GM21360 (cell line): ENCODE measurements around the gene PAPPA2.
A peak's percentile ranks its signal among the peaks of the same experiment; 100 is the strongest.

Experiments
- ATAC-seq: cut with Tn5 transposase; IDR thresholded peaks from one replicate; pipeline ENCODE4 v1.9.1; 2021; ENCODE audit warnings: mild to moderate bottlenecking, moderate library complexity; ENCODE audit not compliant: unreplicated experiment

PAPPA2 gene

DNA sequence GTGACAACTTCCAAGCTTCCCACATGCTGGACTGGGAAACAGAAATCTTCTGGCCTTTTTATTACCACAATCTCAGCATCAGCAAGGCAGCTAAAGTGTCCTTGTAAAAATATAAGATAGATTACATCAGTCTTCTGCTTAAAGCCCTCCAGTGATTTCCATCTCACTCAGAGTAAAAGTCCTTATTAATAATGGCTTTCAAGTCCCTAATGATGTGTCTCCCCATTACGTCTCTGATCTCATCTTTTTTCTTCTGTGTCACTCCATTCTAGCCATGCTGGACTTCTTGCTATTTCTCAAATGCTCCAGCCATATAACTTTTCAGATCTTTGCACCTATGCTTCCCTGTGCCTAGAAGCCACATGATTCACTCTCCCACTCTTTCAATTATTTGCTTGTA lies 22.1 kb downstream of the PAPPA2 start:
- no peak for ATAC-seq

DNA sequence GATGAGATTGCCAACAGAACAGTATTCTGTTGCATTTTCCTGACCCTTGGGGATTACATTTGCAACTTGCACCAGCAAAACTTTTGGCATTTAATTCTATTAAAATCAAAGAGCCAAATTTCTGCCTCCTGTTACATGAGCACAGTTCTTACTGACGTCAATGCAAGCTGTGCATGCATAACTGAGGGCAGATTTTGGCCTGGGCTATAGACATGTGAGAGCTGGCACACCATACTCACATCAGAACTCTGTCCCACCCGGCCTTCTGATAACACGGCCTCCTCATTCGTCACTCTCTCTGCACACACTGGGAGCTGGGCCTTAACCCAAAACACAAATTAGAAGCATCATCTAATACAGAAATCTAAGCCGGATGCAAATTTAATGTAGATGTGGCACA lies 31.5 kb downstream of the PAPPA2 start:
- ATAC-seq = no peak

- no peak for ATAC-seq
Measured at GRCh38 chr1:176499671-176500070, 36.7 kb downstream of the PAPPA2 start.

- ATAC-seq = no peak
Measured at GRCh38 chr1:176501599-176501998, 38.6 kb downstream of the PAPPA2 start.

GRCh38 chr1:176504848-176505553 lies 42.0 kb downstream of the PAPPA2 start:
- ATAC-seq = no peak

DNA sequence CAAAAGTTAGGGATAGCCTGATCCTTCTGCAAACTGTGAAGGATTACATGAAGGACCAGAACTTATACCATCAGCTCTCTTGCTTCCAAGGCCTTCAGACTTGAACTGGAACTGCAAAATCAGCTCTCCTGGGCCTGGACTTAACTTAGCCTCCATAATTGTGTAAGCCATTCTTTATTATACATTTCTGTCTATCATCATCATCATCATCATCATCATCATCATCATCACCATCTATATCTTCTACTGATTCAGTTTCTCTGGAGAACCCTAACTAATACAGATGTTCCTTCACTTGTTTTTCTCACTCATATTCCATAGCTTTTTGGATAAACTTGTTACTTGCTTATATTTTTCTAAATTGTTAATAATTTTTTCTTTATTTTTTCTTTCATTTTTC lies 50.0 kb downstream of the PAPPA2 start:
- ATAC-seq = no peak

- ATAC-seq = no peak
Measured at GRCh38 chr1:176515310-176515709, 52.3 kb downstream of the PAPPA2 start.

DNA sequence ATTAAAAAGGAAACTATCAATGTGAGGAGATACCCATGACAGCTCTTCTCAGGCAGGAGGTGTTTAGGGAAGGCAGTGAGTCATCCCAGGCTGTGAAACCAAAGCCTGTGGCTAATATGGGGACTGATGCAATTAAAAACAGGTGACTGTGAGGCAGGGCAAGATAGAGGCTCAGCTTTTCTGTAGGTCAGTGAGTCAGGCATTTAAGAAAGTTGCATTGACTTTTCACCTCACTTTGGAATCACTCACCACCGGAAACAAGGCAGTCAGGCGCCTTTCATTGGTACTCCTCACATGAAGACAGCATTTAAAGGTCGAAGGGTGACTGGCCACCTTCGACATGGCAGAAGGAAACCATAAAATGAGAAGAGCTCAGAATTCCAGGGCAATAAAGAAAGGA lies 54.5 kb downstream of the PAPPA2 start:
- peak; percentile 90 for ATAC-seq

- no peak for ATAC-seq
Measured at GRCh38 chr1:176521211-176521610, 58.2 kb downstream of the PAPPA2 start.

DNA sequence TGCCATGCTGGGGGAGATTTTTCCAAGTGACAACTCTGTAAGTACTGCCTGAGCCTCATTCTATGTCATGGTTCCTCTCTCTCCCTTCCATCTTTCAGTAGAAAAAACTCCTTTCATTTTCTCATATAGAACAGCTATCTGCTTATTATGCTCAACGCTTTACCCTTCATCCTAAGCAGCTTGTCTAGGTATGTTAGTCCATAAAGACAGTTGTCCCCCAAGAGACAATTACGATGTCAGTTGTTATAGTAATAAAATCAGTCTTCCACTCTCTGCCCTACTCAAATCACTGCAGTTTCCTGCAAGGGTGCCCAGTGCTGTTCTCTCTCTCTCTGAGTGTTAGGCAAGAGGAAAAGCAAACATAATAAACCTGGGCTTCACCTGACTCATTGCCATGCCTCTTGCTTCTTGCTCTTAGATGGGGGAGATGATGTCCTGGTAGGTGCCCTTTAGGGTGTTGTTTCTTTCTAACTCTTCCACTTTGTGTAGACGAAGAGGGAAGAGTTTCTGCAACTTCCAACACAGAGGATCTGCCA lies 59.4 kb downstream of the PAPPA2 start:
- ATAC-seq = no peak

GRCh38 chr1:176529395-176530090 lies 66.6 kb downstream of the PAPPA2 start:
- no peak for ATAC-seq

GRCh38 chr1:176531036-176531435 lies 68.1 kb downstream of the PAPPA2 start:
- no peak for ATAC-seq

DNA sequence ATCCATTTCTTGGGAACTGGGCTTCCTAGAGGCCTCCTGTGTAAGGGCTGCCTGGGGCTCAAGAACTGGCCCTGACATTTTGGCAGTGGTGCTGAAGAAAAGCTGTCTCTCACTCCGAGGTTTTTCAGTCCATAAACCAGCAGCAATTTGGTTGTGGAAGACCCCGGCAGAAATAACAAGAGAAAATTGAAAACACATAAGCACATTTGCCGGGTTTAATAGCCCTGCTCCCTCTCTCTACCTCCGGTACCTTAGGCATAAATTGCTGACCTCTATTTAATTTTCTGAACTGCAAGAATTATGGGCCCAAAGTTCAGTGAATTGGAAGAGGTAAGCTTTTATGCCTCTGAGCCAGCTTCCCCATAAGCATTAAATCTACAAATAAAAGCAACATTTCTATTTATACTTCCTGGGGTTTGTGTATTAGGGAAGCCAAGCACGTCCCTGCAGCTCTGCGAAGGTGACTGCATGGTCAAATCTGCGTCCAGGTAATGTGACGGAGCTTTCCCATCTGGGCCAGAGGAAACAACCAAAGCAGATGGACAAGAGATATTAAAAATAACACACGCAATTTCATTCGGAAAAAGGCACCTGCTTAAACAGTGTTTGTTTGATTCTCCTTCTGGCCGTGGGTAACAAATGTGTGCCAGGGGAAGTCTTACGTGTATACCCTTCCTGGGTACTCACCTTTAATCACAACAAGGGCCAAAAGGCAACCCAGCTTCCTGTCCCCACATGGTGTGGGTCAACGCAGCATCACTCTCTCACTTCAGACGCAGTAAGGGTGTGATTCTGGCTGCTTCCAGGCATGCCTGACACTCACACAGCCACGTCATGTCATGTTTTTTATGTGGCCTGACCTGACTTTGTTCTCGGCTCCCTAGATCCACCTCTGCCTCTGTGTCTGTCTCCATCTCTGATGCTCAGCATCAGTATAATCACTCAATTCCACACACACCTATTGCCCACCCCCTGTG lies 69.2 kb downstream of the PAPPA2 start:
- ATAC-seq = no peak

DNA sequence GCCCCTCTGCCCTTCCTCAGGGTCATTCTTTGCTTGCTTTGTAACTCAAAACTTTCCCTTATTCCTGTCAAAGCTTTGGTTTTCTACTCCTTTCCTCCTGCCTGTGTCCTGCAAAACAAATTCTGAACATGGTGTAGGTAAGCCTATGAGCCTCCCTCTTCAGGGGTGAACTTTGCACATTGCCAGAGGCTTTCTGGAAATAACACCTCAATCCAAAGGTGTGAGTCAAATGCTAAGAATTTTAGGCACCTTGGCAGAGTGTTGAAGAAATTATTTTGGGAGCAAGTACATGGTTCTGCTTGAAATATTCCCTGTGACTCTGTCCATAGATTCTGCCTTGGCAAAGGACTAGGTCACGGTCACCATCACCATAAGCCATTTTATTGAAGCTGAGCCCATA lies 70.0 kb downstream of the PAPPA2 start:
- no peak for ATAC-seq

- ATAC-seq = no peak
Measured at GRCh38 chr1:176536588-176536987, 73.6 kb downstream of the PAPPA2 start.

- no peak for ATAC-seq
Measured at GRCh38 chr1:176539018-176539417, 76.0 kb downstream of the PAPPA2 start.

DNA sequence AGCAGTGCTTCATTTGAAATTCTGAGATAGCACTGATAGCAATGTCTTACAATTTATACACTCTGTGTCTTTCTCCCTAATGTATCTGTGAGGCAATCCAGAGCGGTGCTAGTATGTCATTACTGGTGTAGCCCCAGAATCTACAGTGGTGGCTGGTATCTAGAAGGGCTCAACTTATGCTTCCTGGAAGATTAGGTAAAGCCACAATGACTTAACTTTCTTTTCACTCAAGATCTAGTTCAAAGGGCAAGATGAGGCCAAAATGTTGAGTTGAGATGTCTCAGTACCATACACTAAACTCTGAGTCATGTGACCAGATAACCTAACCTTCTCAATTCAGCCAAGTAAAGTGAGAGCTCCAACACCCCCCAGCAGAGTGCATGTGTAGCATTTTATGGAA lies 77.5 kb downstream of the PAPPA2 start:
- no peak for ATAC-seq

DNA sequence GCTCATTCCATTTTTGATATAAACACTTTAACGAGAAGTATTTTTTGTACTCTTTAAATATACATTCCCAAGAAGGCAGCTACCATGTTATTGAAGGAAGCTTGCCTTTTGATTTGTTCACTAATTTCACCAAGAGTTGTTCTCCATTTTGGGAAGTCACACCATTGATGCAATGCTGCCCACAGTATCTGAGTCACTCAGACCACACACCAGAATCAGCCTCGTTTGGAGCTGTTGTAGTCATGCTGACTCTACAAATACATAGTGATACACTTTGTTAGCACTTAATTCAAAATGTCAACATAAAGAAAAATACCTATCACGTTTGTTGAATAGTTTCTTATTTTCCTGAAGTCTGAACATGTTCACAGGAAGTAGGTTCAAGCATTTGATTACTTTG lies 78.7 kb downstream of the PAPPA2 start:
- no peak for ATAC-seq

- no peak for ATAC-seq
Measured at GRCh38 chr1:176542352-176542751, 79.4 kb downstream of the PAPPA2 start.

DNA sequence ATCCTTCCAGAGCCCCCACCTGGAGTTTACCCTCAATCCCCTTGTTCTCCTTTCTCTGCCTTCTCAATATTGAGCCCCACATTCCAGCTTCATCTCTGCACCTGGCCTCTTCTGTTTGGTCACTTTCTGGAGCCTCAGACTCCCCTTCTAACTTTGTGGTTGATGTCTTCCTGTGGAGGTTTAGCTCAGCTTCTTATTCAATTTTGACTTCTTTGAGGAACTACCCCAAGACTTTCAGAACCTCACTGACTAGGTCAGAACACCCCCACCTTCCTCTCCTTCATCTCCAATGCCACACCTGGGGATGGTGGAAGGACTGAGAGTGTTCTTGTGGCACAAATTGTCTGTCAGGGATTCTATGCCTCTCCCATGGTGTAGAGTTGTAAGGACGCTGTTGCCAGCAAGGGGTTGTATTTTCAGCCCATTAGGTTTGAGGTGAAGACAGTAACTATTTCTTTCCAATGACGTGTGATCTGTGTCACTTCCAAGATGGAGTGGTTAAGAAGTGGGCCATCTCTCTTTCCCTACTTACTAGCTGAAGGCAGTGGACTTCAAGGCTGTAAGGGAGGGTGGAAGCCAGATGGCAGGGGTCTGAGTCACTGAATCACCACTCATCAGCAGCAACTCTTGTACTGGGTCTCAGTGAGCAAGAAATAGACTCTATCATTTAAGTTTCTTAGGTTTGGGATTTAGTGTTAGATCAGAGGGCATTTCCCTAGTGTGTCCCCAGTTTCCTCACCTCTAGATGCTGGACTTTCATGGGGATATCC lies 80.6 kb downstream of the PAPPA2 start:
- no peak for ATAC-seq
